Ovary (tissue), 9 donors: ENCODE results near the gene DIP2C. TPM values are rescaled to one million over a fixed set of nuclear protein-coding genes. Genes with fewer than 3 reads are reported as not detected.

Source experiments
- DNase-seq, 5 donors: peaks; one replicate each; pipeline ENCODE4 v3.0.0-alpha.2; 2019 to 2020
- H3K27ac ChIP-seq, 2 donors: fragments of 200-600 bp; one replicate each; pipeline versions ENCODE4 v1.5.1 to v1.8.0; 2019 to 2022
- H3K27me3 ChIP-seq: fragments of 200-600 bp; one replicate; pipeline ENCODE4 v1.8.0; 2022
- H3K36me3 ChIP-seq: fragments of 200-600 bp; sonication (generic); one replicate; pipeline ENCODE4 v1.5.1; 2019
- H3K4me1 ChIP-seq: one replicate; pipeline ENCODE4 v1.8.1; 2013; ENCODE audit warnings: mild to moderate bottlenecking, moderate library complexity; ENCODE audit not compliant: insufficient read depth
- H3K4me3 ChIP-seq: fragments of 200-600 bp; sonication (generic); one replicate; pipeline ENCODE4 v1.5.1; 2017
- H3K9me3 ChIP-seq, 2 donors: fragments of 200-600 bp in 1 of 2; sonication (generic) in 1 of 2; one replicate each; pipeline versions ENCODE4 v1.5.1 to v1.8.1; 2013 to 2019; ENCODE audit warnings: mild to moderate bottlenecking in 1 of 2, moderate library complexity in 1 of 2
- CTCF ChIP-seq, 3 donors: fragments of 450-650 bp in 2 of 3; fragments of 200-600 bp in 1 of 3; IDR thresholded peaks; one replicate each; pipeline versions ENCODE4 v1.5.1 to v1.8.0; 2016 to 2022; ENCODE audit warnings: antibody characterized with exemption in 3 of 3, mild to moderate bottlenecking in 1 of 3
- EP300 ChIP-seq: sonication (generic); formaldehyde crosslinking; IDR thresholded peaks from one replicate; pipeline ENCODE4 v1.6.1; 2017; ENCODE audit warnings: antibody characterized with exemption
- POLR2A ChIP-seq: fragments of 450-650 bp; IDR thresholded peaks from one replicate; pipeline ENCODE4 v1.6.1; 2017; ENCODE audit warnings: antibody characterized with exemption, mild to moderate bottlenecking, moderate library complexity
- WGBS, 3 donors: extraction: QIAGEN DNeasy Blood & Tissue Kit in 1 of 3; methylation state at CpG; one replicate each; pipeline versions ENCODE4 v1.1.5 to v1.1.7; 2013 to 2017; 5-methylcytosine and 5-hydroxymethylcytosine counted together
- intact Hi-C, 4 donors: fragments of 100-400 bp; cut with DNase I; formaldehyde crosslinking; loops; one replicate each; pipeline versions ENCODE4 v1.11.0 to v1.15.1; 2022 to 2023
- polyA plus RNA-seq, 2 donors: library from polyadenylated mRNA; stranded (reverse); fragments of 200-250 nt in 1 of 2; fragments of 350-450 nt in 1 of 2; fragmentation: Illumina TruSeq in 1 of 2; extraction: RNeasy Lipid Tissue Mini Kit (QIAGEN cat#74804) in 1 of 2; gene quantifications; one replicate each; pipeline ENCODE4 v1.2.3, GENCODE V29; 2013 to 2014
- total RNA-seq, 7 donors: library from RNA; depleted of rRNA in 2 of 7; stranded (reverse); fragments of >200 nt in 2 of 7; fragmentation: NEBNext Ultra II Directional in 3 of 7; extraction: Animal tissue kit (Norgen Biotek cat#: 25700) in 3 of 7; gene quantifications; one replicate each; pipeline versions ENCODE4 v1.1.0 to v1.2.4, GENCODE V29; 2016 to 2023
- donor health status: DM: no; HTN: no; CAD: no; lungs with moderate emphysema.
- donor health status: DM: no; HTN: no; CAD: no.
- donor health status: Bipolar disorder and iron deficiency.
- donor health status: DM: yes; HTN: yes; CAD: no.
- donor health status: DM: no; HTN: no; CAD: no.
- donor health status: DM: yes; HTN: yes; CAD: no.

The DIP2C gene
- total and polyA plus RNA-seq, 9 donors, result 10.1 to 29.4 (median 22.2) TPM

GRCh38 chr10:714214-714613, 24.7 kb upstream of the DIP2C start:
- no peak for TF ChIP-seq POLR2A

GRCh38 chr10:712575-712974, 23.1 kb upstream of the DIP2C start:
- no peaks in the 10 kb centered on the region for H3K36me3 ChIP-seq
- intact Hi-C loops, result no loop called here
- H3K4me1 ChIP-seq, result no peaks in the 10 kb centered on the region
- 81 to 87% (median 86%) methylated on average over 2 of the region's 2 CpGs for WGBS, 3 donors
- TF ChIP-seq CTCF (IDR thresholded peaks at IDR 0.05) (no peak), EP300 (no peak), POLR2A (no peak)
- no peak overlapping the region for H3K4me3 ChIP-seq
- no peak overlapping the region for H3K27ac ChIP-seq
- H3K9me3 ChIP-seq, result no peaks in the 10 kb centered on the region
- no peaks in the 10 kb centered on the region for H3K27me3 ChIP-seq
- no peak for DNase-seq

More at GRCh38 chr10:714214-714613, 24.7 kb upstream of the DIP2C start:
- H3K4me3 ChIP-seq, result no peak overlapping the region
- H3K27ac ChIP-seq, result no peak overlapping the region
- no peaks in the 10 kb centered on the region for H3K27me3 ChIP-seq
- intact Hi-C loops, result no loop called here
- no peaks in the 10 kb centered on the region for H3K4me1 ChIP-seq
- 82 to 88% (median 87%) methylated on average over 3 of the region's 3 CpGs for WGBS, 3 donors
- DNase-seq, result no peak
- H3K36me3 ChIP-seq, result no peaks in the 10 kb centered on the region
- H3K9me3 ChIP-seq, result no peaks in the 10 kb centered on the region

- no peaks in the 10 kb centered on the region for H3K36me3 ChIP-seq
- no peak for TF ChIP-seq POLR2A
- TF ChIP-seq CTCF (IDR thresholded peaks at IDR 0.05), result no peak
- no peak for TF ChIP-seq EP300
- no peak overlapping the region for H3K4me3 ChIP-seq
- intact Hi-C loops, result no loop called here
- H3K27me3 ChIP-seq, result no peaks in the 10 kb centered on the region
- 85 to 93% (median 89%) methylated on average over 5 of the region's 5 CpGs for WGBS, 3 donors
- H3K27ac ChIP-seq, result no peak overlapping the region
- no peaks in the 10 kb centered on the region for H3K4me1 ChIP-seq
- no peaks in the 10 kb centered on the region for H3K9me3 ChIP-seq
- no peak for DNase-seq
Observed at GRCh38 chr10:712089-712488, 22.6 kb upstream of the DIP2C start.

GRCh38 chr10:707861-708260, 18.4 kb upstream of the DIP2C start:
- Histone ChIP-seq H3K4me1 (no peaks in the 10 kb centered on the region), H3K27ac (no peak overlapping the region), H3K9me3 (no peaks in the 10 kb centered on the region), H3K27me3 (no peaks in the 10 kb centered on the region), H3K4me3 (no peak overlapping the region), H3K36me3 (no peaks in the 10 kb centered on the region)
- WGBS, 3 donors, result 88 to 96% (median 94%) methylated on average over 1 of the region's 1 CpG
- no peak for DNase-seq
- intact Hi-C loops, result no loop called here
- TF ChIP-seq POLR2A (no peak), CTCF (IDR thresholded peaks at IDR 0.05) (no peak), EP300 (no peak)

- intact Hi-C loops, result no loop called here
- 84 to 88% (median 85%) methylated on average over 1 of the region's 1 CpG for WGBS, 3 donors
Observed at GRCh38 chr10:707456-707855, 18.0 kb upstream of the DIP2C start.

More at GRCh38 chr10:707456-707855, 18.0 kb upstream of the DIP2C start:
- no peaks in the 10 kb centered on the region for H3K36me3 ChIP-seq
- no peaks in the 10 kb centered on the region for H3K4me1 ChIP-seq
- no peak for DNase-seq
- no peaks in the 10 kb centered on the region for H3K9me3 ChIP-seq
- H3K27me3 ChIP-seq, result no peaks in the 10 kb centered on the region
- TF ChIP-seq EP300, result no peak
- no peak for TF ChIP-seq POLR2A
- no peak for TF ChIP-seq CTCF (IDR thresholded peaks at IDR 0.05)
- H3K4me3 ChIP-seq, result no peak overlapping the region
- H3K27ac ChIP-seq, result no peak overlapping the region
